ENCODE results near the gene MIPEP.

DNA sequence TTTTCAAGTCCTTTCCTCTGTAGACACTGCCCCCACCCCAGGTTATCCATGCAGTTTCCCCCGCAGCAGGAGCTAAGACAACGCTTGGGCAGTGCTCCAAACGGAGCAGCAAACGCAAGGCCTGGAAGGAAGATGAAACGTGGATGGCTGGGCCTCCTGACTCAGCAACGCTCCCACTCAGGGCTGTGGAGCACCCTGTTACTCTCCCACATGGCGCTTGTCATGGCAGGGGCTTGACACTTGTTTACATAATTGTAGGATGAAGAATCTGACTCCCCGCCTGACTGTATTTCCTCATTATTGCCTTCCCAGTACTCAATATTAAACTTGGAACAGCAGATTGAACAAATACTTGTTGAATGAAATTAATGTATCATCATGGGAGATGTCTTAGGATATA, 8.9 kb upstream of the MIPEP start:
- no peak for TF ChIP-seq BACH1 (IDR thresholded peaks at IDR 0.05; ENCODE audit: borderline replicate concordance)
- TF ChIP-seq POLR2AphosphoS5 (IDR thresholded peaks at IDR 0.05; ENCODE audit: low read length) = no peak
- TF ChIP-seq NR2C2 (IDR thresholded peaks at IDR 0.05; ENCODE audit: borderline replicate concordance, control insufficient read depth, insufficient read length, low read depth) = no peak
- TF ChIP-seq, protein P1, sequence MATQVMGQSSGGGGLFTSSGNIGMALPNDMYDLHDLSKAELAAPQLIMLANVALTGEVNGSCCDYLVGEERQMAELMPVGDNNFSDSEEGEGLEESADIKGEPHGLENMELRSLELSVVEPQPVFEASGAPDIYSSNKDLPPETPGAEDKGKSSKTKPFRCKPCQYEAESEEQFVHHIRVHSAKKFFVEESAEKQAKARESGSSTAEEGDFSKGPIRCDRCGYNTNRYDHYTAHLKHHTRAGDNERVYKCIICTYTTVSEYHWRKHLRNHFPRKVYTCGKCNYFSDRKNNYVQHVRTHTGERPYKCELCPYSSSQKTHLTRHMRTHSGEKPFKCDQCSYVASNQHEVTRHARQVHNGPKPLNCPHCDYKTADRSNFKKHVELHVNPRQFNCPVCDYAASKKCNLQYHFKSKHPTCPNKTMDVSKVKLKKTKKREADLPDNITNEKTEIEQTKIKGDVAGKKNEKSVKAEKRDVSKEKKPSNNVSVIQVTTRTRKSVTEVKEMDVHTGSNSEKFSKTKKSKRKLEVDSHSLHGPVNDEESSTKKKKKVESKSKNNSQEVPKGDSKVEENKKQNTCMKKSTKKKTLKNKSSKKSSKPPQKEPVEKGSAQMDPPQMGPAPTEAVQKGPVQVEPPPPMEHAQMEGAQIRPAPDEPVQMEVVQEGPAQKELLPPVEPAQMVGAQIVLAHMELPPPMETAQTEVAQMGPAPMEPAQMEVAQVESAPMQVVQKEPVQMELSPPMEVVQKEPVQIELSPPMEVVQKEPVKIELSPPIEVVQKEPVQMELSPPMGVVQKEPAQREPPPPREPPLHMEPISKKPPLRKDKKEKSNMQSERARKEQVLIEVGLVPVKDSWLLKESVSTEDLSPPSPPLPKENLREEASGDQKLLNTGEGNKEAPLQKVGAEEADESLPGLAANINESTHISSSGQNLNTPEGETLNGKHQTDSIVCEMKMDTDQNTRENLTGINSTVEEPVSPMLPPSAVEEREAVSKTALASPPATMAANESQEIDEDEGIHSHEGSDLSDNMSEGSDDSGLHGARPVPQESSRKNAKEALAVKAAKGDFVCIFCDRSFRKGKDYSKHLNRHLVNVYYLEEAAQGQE (IDR thresholded peaks at IDR 0.05; ENCODE audit: low read depth, low read length) = no peak
- TF ChIP-seq RFX5 (IDR thresholded peaks at IDR 0.05; ENCODE audit: low read depth, low read length) = no peak

Measured in GM12878 (cell line).